ENCODE measurements around the gene EDARADD.
"Not testable (repeated sequence)": the region's sequence is repeated elsewhere in the genome, so short reads cannot be mapped to it uniquely, and the experiment has no call there.

EDARADD gene

DNA sequence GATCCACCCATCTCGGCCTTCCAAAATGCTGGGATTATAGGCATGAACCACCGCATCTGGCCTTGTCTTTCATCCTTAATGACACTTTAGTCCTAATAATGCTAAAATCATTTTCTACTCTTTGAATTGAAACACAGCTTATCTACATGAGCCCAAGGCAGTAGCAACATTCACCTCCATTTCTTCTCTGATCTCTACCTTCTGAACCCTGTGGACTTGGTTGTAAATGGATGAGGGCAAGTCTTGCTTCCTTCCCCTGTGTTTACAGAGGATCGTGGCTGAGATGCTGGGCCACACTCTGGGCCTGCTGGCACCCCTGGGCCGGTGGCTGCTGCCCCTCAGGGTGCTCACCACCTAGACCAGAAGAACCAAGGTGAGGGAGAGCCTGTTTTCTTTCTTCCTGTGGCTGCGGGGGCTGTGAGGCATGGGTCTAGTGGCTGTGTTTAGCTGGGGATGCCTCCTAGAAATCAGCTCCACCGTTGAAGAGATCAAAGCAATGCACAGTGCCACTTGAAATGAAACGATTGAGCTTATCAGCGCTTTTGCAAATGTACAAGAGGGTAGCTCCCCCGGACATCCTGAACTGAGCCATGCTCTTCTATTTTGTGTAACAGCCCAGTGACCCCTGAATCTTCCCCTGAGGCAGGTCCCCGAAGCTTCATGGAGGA is 97.5 kb downstream of the EDARADD start:
- DNase-seq: no peak

DNA sequence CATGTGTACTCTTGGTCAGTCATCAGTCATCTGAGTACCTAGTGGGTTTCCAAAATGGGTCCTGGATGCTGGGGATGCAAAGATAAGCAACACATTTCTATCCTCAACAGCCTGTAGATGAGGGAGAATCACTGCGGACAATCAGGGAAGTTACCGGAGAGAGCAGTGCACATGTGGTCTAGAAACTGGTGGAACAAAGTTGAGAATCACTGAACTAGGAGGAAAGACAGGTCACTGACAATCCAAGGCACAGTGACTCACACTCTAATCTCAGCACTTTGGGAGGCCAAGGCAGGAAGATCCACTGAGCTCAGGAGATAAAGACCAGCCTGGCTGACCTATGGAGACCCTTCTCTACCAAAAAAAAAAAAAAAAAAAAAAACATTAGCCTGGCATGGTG is 98.3 kb downstream of the EDARADD start:
- no peak for DNase-seq

- DNase-seq: no peak
Observed at GRCh38 chr1:236494082-236494481, 100.0 kb downstream of the EDARADD start.

DNA sequence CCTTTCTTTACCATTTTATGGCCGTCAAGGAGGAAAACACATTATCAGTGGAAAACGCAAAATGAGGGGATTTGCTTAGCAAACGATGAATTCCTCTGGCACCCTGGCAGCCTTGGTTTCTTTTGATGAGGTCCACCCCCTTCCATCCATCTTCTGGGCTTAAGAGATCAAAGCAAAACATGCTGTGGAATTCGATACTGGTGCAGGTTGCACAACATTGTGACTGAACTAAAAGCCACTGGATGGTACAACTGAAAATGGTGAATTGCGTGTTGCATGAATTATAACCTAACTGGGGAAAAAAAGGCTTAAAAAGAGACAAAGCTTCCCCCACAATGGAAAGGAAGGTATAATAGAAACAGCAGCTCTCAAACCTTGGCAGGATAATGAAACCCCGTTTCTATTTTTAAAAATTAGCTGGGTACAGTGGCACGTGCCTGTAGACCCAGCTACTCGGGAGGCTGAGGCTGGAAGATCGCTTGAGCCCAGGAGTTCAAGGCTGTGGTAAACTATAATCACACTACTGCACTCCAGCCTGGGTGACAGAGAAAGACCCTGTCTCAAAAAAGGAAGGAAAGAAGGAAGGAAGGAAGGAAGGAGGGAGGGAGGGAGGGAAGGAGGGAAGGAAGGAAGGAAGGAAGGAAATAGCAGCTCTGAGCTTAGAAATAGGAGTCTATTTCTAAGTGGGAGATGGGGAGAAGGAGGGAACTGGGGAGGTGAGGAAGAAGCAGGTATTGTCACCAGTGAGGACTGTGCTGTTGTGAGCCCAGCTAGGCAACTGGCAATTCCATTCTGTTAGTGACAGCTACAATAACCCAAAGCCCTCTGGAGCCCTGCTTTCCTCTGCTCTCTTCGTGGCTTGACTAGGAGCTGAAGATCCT is 100.7 kb downstream of the EDARADD start:
- DNase-seq: no peak

- DNase-seq: no peak
Observed at GRCh38 chr1:236495467-236496112, 101.5 kb downstream of the EDARADD start.

GRCh38 chr1:236497908-236498307 is 103.8 kb downstream of the EDARADD start:
- no peak for DNase-seq

- no peak for DNase-seq
Observed at GRCh38 chr1:236501093-236501492, 107.0 kb downstream of the EDARADD start.

DNA sequence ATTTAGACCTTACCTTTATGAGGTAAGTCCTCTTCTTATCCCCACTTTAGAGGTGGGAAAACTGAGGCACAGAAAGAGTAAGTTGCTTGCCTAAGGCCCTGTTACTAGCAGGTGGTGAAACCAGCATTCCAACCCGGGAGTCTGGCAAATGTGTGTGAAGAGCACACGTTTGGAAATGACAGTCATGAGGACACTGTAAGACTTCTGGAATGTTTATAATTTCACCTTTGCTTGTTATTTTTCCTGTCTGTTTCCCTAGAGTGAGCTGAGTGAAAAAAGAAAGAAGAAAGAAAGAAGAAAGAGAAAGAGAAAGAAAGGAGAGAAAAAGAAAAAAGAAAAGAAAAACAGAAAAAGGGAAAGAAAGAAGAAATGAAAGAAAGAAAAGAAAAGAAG is 108.5 kb downstream of the EDARADD start:
- no peak for DNase-seq

GRCh38 chr1:236502972-236503639 is 109.0 kb downstream of the EDARADD start:
- DNase-seq: peak; percentile 34

- not testable (repeated sequence) for DNase-seq
Observed at GRCh38 chr1:236504338-236504737, 110.3 kb downstream of the EDARADD start.

GRCh38 chr1:236507022-236507700 is 113.1 kb downstream of the EDARADD start:
- no peak for DNase-seq

DNA sequence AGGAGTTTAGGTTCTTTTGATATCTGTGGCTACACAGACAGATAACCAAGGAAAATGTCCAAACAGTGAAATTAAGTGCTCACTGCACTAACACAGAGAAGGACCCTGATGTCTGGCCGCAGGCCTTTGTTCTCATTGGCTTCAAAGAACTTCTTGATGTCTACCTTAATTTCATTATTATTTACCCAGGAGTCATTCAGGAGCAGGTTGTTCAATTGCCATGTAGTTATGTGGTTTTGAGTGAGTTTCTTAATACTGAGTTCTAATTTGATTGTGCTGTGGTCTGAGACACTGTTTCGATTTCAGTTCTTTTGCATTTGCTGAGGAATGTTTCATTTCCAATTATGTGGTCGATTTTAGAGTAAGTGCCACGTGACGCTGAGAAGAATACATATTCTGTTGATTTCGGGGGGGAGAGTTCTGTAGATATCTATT is 114.5 kb downstream of the EDARADD start:
- no peak for DNase-seq

DNA sequence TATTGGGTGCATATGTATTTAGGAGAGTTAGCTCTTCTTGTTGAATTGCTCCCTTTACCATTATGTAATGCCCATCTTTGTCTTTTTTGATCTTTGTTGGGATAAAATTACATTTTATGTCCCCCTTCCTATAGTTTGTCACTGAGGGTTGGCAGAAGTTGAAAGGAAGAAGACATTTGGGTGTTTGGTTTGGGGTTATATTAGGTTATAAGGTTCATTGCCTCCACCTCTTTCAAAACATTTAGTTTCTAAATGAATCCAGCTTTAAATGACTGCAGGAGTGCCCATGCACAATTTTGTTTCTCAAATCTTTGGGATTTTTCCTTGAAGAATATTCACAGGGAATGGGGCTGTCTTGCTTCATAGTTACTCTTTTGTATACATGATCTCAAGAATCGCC is 115.1 kb downstream of the EDARADD start:
- no peak for DNase-seq

DNA sequence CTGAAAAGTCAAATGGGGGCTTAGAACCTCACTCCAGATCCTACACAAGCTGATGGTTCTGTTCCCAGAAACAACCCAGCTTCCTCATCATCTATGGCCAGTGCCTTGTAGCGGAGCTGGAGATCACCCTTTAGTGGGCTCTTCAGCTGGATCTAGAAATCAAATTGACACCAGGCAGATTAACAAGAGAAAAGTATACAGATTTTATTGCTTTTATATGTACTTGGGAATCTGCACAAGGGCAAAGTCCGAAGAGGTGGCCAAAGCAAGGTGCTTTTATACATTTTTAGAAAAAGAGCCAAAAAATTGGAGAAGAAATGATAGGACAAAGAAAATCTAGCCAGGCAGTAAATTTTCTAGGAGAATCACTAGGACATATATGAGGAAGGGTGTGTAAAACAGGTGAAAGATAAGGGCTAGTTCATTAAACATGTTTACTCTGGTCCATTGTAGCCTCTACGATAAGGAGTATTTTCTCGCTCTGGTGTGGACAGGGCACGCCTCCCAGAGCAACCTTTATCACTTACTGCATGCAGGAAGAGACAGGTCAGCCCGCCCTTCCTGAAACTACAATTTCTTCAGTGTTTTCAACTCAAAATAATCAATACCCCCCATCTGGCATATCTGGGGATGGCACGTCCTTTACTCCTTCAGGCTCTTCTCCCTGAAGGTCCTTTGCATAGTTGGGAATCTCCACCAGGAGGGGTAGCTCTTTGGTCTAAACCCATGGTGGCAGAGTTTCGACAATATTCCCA is 115.7 kb downstream of the EDARADD start:
- no peak for DNase-seq

DNA sequence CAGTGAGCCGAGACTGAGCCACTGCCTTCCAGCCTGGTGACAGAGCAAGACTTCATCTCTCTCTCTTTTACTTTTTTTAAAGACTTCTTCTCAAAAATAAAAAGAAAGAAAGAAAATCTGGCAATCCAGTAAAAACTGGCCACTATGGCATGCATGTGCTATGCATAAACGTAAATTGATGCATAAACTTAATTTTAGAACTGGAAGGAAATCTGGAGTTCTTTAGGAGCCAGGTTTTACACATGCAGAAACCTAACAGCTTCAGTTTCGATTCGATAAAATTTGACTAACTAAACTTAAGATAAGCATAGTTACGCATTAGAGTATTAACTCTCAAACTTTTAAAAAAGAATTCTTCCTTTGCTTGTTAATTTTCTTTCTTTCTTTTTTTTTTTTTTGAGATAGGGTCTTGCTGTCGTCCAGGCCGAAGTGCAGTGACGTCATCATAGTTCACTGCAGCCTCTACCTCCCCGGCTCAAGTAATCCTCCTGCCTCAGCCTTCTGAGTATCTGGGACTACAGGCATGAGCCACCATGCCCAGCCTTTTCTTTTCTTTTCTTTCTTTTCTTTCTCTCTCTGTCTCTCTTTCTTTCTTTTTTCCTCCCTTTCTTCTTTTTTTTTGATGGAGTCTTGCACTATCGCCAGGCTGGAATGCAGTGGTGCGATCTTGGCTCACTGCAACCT is 117.8 kb downstream of the EDARADD start:
- DNase-seq: no peak

- no peak for DNase-seq
Observed at GRCh38 chr1:236514703-236515442, 120.8 kb downstream of the EDARADD start.

GRCh38 chr1:236515443-236515958 is 121.4 kb downstream of the EDARADD start:
- DNase-seq: no peak

GRCh38 chr1:236516929-236517704 is 123.0 kb downstream of the EDARADD start:
- no peak for DNase-seq

DNA sequence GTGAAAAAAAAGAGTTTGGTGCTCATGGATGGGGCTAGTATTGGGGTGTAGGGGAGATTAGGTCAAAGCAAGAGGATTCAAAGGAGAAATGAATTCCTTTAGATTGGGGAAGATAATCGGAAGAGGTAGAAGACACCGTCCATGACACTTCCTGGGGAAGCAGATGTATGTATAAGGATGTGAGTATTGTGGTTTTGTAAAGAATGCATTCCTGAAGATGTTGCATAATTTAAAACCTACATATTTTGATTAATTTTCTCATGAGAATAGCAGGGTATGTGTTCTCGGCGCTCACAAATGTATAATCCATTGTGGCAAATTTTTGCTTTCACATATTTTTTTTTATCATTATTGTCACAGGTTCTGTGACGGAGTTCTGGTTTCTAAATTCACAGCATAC is 124.2 kb downstream of the EDARADD start:
- DNase-seq: no peak
